Cardiac septum (tissue), 1 donor: Measurements from ENCODE around the gene ZNF710. TPM values are rescaled to one million over a fixed set of nuclear protein-coding genes. Genes with fewer than 3 reads are reported as not detected.
A peak's percentile ranks its signal among the peaks of the same experiment; 100 is the strongest.

Experiments used
- DNase-seq: peaks from one replicate; pipeline ENCODE4 v3.0.0-alpha.2; 2020; ENCODE audit warnings: low spot score
- intact Hi-C: fragments of 100-400 bp; cut with DNase I; formaldehyde crosslinking; loops from one replicate; pipeline ENCODE4 v1.14.0; 2022
- total RNA-seq: library from RNA; stranded (reverse); fragmentation: NEBNext Ultra II Directional; extraction: Animal tissue kit (Norgen Biotek cat#: 25700); gene quantifications from one replicate; pipeline ENCODE4 v1.2.1, GENCODE V29; 2021
- donor health status: DM: no; HTN: no; CAD: no.

The ZNF710 gene
- total RNA-seq, 1 donor from 2014 or later, result 3.9 TPM

GRCh38 chr15:90049666-90050604 is 48.8 kb downstream of the ZNF710 start:
- no peak for DNase-seq
- intact Hi-C loops, result no loop called here

GRCh38 chr15:90051874-90052273 is 50.8 kb downstream of the ZNF710 start:
- intact Hi-C loops, result no loop called here
- no peak for DNase-seq

GRCh38 chr15:90053685-90054466 is 52.8 kb downstream of the ZNF710 start:
- intact Hi-C loops, result no loop called here
- DNase-seq, result no peak

- no peak for DNase-seq
- intact Hi-C loops, result no loop called here
Measured at GRCh38 chr15:90054618-90055097, 53.5 kb downstream of the ZNF710 start.

GRCh38 chr15:90055182-90055581 is 54.1 kb downstream of the ZNF710 start:
- DNase-seq, result no peak
- intact Hi-C loops, result no loop called here

GRCh38 chr15:90056529-90056928 is 55.4 kb downstream of the ZNF710 start:
- DNase-seq, result no peak
- intact Hi-C loops, result no loop called here

GRCh38 chr15:90058308-90058707 is 57.2 kb downstream of the ZNF710 start:
- intact Hi-C loops, result no loop called here
- DNase-seq, result no peak

- no peak for DNase-seq
- intact Hi-C loops, result no loop called here
Measured at GRCh38 chr15:90058775-90059174, 57.7 kb downstream of the ZNF710 start.

GRCh38 chr15:90059208-90059985 is 58.3 kb downstream of the ZNF710 start:
- intact Hi-C loops, result no loop called here
- peak; percentile 95 for DNase-seq

- no peak for DNase-seq
- intact Hi-C loops, result loop anchor here (10.0 kb wide), 1 partner anchor 296 kb away; no protein-coding TSS in a partner anchor
Measured at GRCh38 chr15:90060797-90061196, 59.7 kb downstream of the ZNF710 start.

- intact Hi-C loops, result loop anchor here (10.0 kb wide), 1 partner anchor 297 kb away; no protein-coding TSS in a partner anchor
- DNase-seq, result no peak
Measured at GRCh38 chr15:90062023-90062442, 60.9 kb downstream of the ZNF710 start.

- intact Hi-C loops, result loop anchor here (10.0 kb wide), 1 partner anchor 298 kb away; no protein-coding TSS in a partner anchor
- no peak for DNase-seq
Measured at GRCh38 chr15:90062462-90062932, 61.4 kb downstream of the ZNF710 start.

- DNase-seq, result no peak
- intact Hi-C loops, result loop anchor here (10.0 kb wide), 1 partner anchor 298 kb away; no protein-coding TSS in a partner anchor
Measured at GRCh38 chr15:90062973-90063769, 62.0 kb downstream of the ZNF710 start.

GRCh38 chr15:90063770-90064247 is 62.7 kb downstream of the ZNF710 start:
- intact Hi-C loops, result loop anchor here (2.0 to 10.0 kb wide), 2 partner anchors 29 to 299 kb away; no protein-coding TSS in a partner anchor
- DNase-seq, result peak; percentile 87

- intact Hi-C loops, result loop anchor here (2.0 to 10.0 kb wide), 3 partner anchors 30 to 300 kb away; no protein-coding TSS in a partner anchor
- peak; percentile 92 for DNase-seq
Measured at GRCh38 chr15:90064911-90065681, 64.0 kb downstream of the ZNF710 start.

- intact Hi-C loops, result loop anchor here (2.0 to 10.0 kb wide), 3 partner anchors 31 to 301 kb away; no protein-coding TSS in a partner anchor
- no peak for DNase-seq
Measured at GRCh38 chr15:90065682-90066049, 64.5 kb downstream of the ZNF710 start.
